ENCODE data around the gene MINDY3.

The MINDY3 gene

DNA sequence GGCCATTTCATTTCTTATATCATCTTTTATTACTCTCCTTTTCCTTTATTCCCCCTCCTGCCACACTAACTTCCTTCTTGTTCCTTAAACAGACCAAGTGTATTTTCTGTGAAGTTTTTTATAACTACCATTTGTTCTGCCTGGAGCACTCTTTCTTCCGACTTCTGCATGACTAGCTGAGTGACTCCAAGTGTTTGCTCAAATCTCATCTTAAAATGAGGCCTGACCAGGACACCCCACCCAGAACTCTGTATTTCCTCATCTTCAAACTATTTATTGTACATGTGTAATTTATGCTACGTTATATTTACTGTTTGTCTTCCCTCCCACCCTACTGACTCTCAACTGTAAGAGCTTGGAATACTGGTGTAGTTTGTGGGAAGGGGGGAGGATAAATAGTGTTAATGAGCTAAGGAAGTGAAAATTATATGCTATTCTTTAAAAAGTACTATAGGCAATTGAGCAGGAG is 3.2 kb downstream of the MINDY3 start (continued):
- TF ChIP-seq ZNF521 (tag by site-specific recombination; IDR thresholded peaks at IDR 0.05) (no peak), ZNF19 (tag by site-specific recombination; IDR thresholded peaks at IDR 0.05; ENCODE audit: low read depth) (no peak)
- TF ChIP-seq, protein P1, sequence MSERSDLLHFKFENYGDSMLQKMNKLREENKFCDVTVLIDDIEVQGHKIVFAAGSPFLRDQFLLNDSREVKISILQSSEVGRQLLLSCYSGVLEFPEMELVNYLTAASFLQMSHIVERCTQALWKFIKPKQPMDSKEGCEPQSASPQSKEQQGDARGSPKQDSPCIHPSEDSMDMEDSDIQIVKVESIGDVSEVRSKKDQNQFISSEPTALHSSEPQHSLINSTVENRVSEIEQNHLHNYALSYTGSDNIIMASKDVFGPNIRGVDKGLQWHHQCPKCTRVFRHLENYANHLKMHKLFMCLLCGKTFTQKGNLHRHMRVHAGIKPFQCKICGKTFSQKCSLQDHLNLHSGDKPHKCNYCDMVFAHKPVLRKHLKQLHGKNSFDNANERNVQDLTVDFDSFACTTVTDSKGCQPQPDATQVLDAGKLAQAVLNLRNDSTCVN (tag by site-specific recombination; optimal IDR thresholded peaks at IDR 0.05), result no peak

DNA sequence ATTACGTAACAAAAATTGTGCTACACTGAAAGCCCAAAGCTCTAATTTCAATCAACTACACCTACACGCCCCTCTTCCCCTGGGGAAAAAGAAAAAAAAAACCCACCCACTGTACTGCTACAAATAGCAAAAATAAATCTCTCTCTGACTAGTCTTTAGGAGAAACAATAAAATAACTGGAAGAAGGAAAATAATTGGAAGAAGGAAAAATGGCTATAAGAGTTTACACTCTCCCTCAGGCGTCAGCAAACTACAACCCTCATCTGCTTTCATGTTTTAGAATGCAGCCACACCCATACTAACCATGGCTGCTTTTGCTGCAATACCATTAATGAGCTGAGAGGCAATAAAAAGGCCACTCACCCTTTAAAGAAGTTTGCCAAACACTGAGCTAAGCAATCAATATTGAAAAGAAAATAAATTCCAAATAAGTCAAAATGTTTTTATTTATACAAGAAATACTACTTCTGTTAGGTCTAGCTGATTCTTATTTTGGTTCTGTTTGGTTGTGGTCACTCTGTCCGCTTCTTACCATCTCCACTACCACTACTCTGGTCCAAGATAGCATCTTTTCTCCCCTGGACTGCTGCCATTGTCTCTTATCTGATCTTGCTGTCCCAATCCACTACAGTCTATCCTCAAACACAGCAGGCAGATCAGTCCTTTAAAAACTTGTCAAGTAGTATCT is 3.8 kb downstream of the MINDY3 start:
- CTCF ChIA-PET, result interaction anchor here (0.7 to 1.1 kb wide), 2 partner anchors 29 to 437 kb away, joined by 3 read pairs; no protein-coding TSS in a partner anchor
- H3K36me3 ChIP-seq (ENCODE audit: control insufficient read depth in 2 of 2, insufficient read depth in 1 of 2, low read length in 2 of 2), result no peaks in the 10 kb centered on the region
- H3K27ac ChIP-seq (ENCODE audit: extremely low read depth, low read depth, low read length), result peak overlapping the region; percentile 81
- H3K9me3 ChIP-seq (ENCODE audit: control insufficient read depth, insufficient read depth, low read depth, low read length), result no peaks in the 10 kb centered on the region
- POLR2A ChIA-PET, result interaction anchor here (0.5 to 0.6 kb wide), 2 partner anchors 136 to 267 kb away, joined by 3 read pairs; no protein-coding TSS in a partner anchor
- no peak overlapping the region for H3K4me3 ChIP-seq (ENCODE audit: low read depth, low read length)
- peaks cover 46% of the 10 kb centered on the region for H3K4me1 ChIP-seq (ENCODE audit: control insufficient read depth, insufficient read depth, low read length)
- TF ChIP-seq ZNF433 (tag by site-specific recombination; IDR thresholded peaks at IDR 0.05; ENCODE audit: low read depth) (no peak), ZSCAN30 (tag by site-specific recombination; IDR thresholded peaks at IDR 0.05) (0 out of 2 replicates have a peak, but pooled peaks have one; percentile 62), KLF9 (tag by site-specific recombination; IDR thresholded peaks at IDR 0.05; ENCODE audit: low read depth) (peak; percentile 87), ZNF2 (tag by site-specific recombination; IDR thresholded peaks at IDR 0.05) (no peak), KLF1 (tag by site-specific recombination; IDR thresholded peaks at IDR 0.05) (peak; percentile 95), ZNF174 (tag by site-specific recombination; IDR thresholded peaks at IDR 0.05) (no peak), ZBTB8A (tag by site-specific recombination; IDR thresholded peaks at IDR 0.05) (peak; percentile 43; the same call in 1 of the 2 replicates), ZNF791 (tag by site-specific recombination; IDR thresholded peaks at IDR 0.05) (no peak), ZNF366 (tag by site-specific recombination; conservative IDR thresholded peaks at IDR 0.05) (peak; percentile 67), ZNF324 (tag by site-specific recombination; IDR thresholded peaks at IDR 0.05) (no peak), ZNF549 (tag by site-specific recombination; IDR thresholded peaks at IDR 0.05) (no peak), ZNF701 (tag by site-specific recombination; IDR thresholded peaks at IDR 0.05) (no peak), ZNF121 (tag by site-specific recombination; IDR thresholded peaks at IDR 0.05) (no peak), YY1 (tag by site-specific recombination; IDR thresholded peaks at IDR 0.05) (0 out of 2 replicates have a peak, but pooled peaks have one; percentile 39), ZNF623 (tag by site-specific recombination; IDR thresholded peaks at IDR 0.05) (no peak), ZNF391 (tag by site-specific recombination; IDR thresholded peaks at IDR 0.05; ENCODE audit: borderline replicate concordance, low read depth) (no peak; the same call in 1 of the 2 replicates), WT1 (tag by site-specific recombination; IDR thresholded peaks at IDR 0.05) (0 out of 2 replicates have a peak, but pooled peaks have one; percentile 38), ZXDB (tag by site-specific recombination; IDR thresholded peaks at IDR 0.05) (peak; percentile 72; the same call in 1 of the 2 replicates), EGR2 (tag by site-specific recombination; IDR thresholded peaks at IDR 0.05; ENCODE audit: low read depth) (peak; percentile 78; the same call in 1 of the 2 replicates)
- TF ChIP-seq, protein P2, sequence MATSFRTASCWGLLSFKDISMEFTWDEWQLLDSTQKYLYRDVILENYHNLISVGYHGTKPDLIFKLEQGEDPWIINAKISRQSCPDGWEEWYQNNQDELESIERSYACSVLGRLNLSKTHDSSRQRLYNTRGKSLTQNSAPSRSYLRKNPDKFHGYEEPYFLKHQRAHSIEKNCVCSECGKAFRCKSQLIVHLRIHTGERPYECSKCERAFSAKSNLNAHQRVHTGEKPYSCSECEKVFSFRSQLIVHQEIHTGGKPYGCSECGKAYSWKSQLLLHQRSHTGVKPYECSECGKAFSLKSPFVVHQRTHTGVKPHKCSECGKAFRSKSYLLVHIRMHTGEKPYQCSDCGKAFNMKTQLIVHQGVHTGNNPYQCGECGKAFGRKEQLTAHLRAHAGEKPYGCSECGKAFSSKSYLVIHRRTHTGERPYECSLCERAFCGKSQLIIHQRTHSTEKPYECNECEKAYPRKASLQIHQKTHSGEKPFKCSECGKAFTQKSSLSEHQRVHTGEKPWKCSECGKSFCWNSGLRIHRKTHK (tag by site-specific recombination; IDR thresholded peaks at IDR 0.05), result no peak
- TF ChIP-seq, protein P3, sequence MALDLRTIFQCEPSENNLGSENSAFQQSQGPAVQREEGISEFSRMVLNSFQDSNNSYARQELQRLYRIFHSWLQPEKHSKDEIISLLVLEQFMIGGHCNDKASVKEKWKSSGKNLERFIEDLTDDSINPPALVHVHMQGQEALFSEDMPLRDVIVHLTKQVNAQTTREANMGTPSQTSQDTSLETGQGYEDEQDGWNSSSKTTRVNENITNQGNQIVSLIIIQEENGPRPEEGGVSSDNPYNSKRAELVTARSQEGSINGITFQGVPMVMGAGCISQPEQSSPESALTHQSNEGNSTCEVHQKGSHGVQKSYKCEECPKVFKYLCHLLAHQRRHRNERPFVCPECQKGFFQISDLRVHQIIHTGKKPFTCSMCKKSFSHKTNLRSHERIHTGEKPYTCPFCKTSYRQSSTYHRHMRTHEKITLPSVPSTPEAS (tag by site-specific recombination; IDR thresholded peaks at IDR 0.05), result no peak
- TF ChIP-seq, protein P4, sequence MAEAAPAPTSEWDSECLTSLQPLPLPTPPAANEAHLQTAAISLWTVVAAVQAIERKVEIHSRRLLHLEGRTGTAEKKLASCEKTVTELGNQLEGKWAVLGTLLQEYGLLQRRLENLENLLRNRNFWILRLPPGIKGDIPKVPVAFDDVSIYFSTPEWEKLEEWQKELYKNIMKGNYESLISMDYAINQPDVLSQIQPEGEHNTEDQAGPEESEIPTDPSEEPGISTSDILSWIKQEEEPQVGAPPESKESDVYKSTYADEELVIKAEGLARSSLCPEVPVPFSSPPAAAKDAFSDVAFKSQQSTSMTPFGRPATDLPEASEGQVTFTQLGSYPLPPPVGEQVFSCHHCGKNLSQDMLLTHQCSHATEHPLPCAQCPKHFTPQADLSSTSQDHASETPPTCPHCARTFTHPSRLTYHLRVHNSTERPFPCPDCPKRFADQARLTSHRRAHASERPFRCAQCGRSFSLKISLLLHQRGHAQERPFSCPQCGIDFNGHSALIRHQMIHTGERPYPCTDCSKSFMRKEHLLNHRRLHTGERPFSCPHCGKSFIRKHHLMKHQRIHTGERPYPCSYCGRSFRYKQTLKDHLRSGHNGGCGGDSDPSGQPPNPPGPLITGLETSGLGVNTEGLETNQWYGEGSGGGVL (tag by site-specific recombination; IDR thresholded peaks at IDR 0.05), result no peak
- TF ChIP-seq, protein P5, sequence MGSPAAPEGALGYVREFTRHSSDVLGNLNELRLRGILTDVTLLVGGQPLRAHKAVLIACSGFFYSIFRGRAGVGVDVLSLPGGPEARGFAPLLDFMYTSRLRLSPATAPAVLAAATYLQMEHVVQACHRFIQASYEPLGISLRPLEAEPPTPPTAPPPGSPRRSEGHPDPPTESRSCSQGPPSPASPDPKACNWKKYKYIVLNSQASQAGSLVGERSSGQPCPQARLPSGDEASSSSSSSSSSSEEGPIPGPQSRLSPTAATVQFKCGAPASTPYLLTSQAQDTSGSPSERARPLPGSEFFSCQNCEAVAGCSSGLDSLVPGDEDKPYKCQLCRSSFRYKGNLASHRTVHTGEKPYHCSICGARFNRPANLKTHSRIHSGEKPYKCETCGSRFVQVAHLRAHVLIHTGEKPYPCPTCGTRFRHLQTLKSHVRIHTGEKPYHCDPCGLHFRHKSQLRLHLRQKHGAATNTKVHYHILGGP (tag by site-specific recombination; IDR thresholded peaks at IDR 0.05), result no peak

All from HEK293 (cell line).